ENCODE data around the gene ZNF211. TPM values are rescaled to one million over a fixed set of nuclear protein-coding genes. Genes with fewer than 3 reads are reported as not detected.

Gene ZNF211
- 7.5 and 9.3 TPM in 2 replicates for total RNA-seq

GRCh38 chr19:57632987-57633831 is at the start of gene ZNF211:
TSS of gene ZNF211 (plus strand) at chr19:57633168. CDS start at chr19:57633347, 179 bp downstream.

GRCh38 chr19:57583521-57584416 is 49.2 kb upstream of the ZNF211 start, which contains the start of gene ZIK1:
TSS of gene ZIK1 (plus strand) at chr19:57584145. CDS start at chr19:57584357, 212 bp downstream.

GRCh38 chr19:57599761-57600383 is 33.1 kb upstream of the ZNF211 start, which contains the start of gene ZNF530:
TSS of gene ZNF530 (plus strand) at chr19:57599885. CDS start at chr19:57604346, 4,461 bp downstream.

GRCh38 chr19:57613941-57614743 is 18.8 kb upstream of the ZNF211 start, which contains the start of gene ZNF134:
TSS of gene ZNF134 (plus strand) at chr19:57614242. CDS start at chr19:57619469, 5,227 bp downstream.

GRCh38 chr19:57668635-57669034 is 35.7 kb downstream of the ZNF211 start, which contains the start of gene ZSCAN4:
TSS of gene ZSCAN4 (plus strand) at chr19:57668935. CDS start at chr19:57676146, 7,211 bp downstream.

Other genes with a start within 250 kb of the ZNF211 start
- gene ZNF548, start 243.3 kb upstream of the ZNF211 start, total RNA-seq = 14.2 and 16.3 TPM in 2 replicates
- gene ZNF17, start 222.0 kb upstream of the ZNF211 start, total RNA-seq = 11.4 and 14.3 TPM in 2 replicates
- gene ZNF749, start 197.8 kb upstream of the ZNF211 start, total RNA-seq = 7.2 and 12.2 TPM in 2 replicates
- 0.98 and 1.1 TPM in 2 replicates for gene VN1R1, start 176.0 kb upstream of the ZNF211 start, total RNA-seq
- gene ZNF772, start 155.6 kb upstream of the ZNF211 start, total RNA-seq = 14.4 and 22.7 TPM in 2 replicates
- gene ZNF419, start 145.4 kb upstream of the ZNF211 start, total RNA-seq = 11.1 and 13.5 TPM in 2 replicates
- 13.0 and 15.0 TPM in 2 replicates for gene ZNF773, start 133.2 kb upstream of the ZNF211 start, total RNA-seq
- gene ZNF549, start 105.8 kb upstream of the ZNF211 start, total RNA-seq = 4.2 and 4.6 TPM in 2 replicates
- 4.6 and 6.2 TPM in 2 replicates for gene ZNF550, start 73.3 kb upstream of the ZNF211 start, total RNA-seq
- 6.2 and 6.8 TPM in 2 replicates for gene ZNF416, start 54.3 kb upstream of the ZNF211 start, total RNA-seq
- 4.6 and 5.7 TPM in 2 replicates for gene ZIK1, start 49.0 kb upstream of the ZNF211 start, total RNA-seq
- gene ZNF530, start 33.3 kb upstream of the ZNF211 start, total RNA-seq = 3.6 and 6.9 TPM in 2 replicates
- gene ZNF134, start 18.9 kb upstream of the ZNF211 start, total RNA-seq = 19.3 and 21.5 TPM in 2 replicates
- under 0.01 and 0.10 TPM in 2 replicates for gene ZSCAN4, start 35.8 kb downstream of the ZNF211 start, total RNA-seq
- gene ZNF551, start 48.8 kb downstream of the ZNF211 start, total RNA-seq = 13.4 and 14.4 TPM in 2 replicates
- 0.33 and 3.7 TPM in 2 replicates for gene ZNF154, start 76.0 kb downstream of the ZNF211 start, total RNA-seq
- 4.6 and 8.3 TPM in 2 replicates for gene ZNF671, start 94.5 kb downstream of the ZNF211 start, total RNA-seq
- 14.9 and 15.7 TPM in 2 replicates for gene ZNF776, start 113.6 kb downstream of the ZNF211 start, total RNA-seq
- 15.0 and 17.6 TPM in 2 replicates for gene ZNF586, start 136.5 kb downstream of the ZNF211 start, total RNA-seq
- gene ZNF552, start 181.7 kb downstream of the ZNF211 start, total RNA-seq = 5.6 and 8.9 TPM in 2 replicates
- 22.5 and 25.3 TPM in 2 replicates for gene ZNF587B, start 197.1 kb downstream of the ZNF211 start, total RNA-seq
- gene ZNF587, start 216.7 kb downstream of the ZNF211 start, total RNA-seq = 30.1 and 46.1 TPM in 2 replicates